Adrenal gland (tissue), 12 donors: ENCODE measurements around the gene BRD1. TPM values are rescaled to one million over a fixed set of nuclear protein-coding genes. Genes with fewer than 3 reads are reported as not detected.
A peak's percentile ranks its signal among the peaks of the same experiment; 100 is the strongest.

Experiments
- DNase-seq, 7 donors: peaks; one replicate each; pipeline ENCODE4 v3.0.0-alpha.2; 2019 to 2020
- H3K27ac ChIP-seq, 5 donors: fragments of 200-600 bp; sonication (generic) in 4 of 5; 1 replicate in 3 of 5; 2 replicates in 2 of 5; pipeline versions ENCODE4 v1.5.1 to v1.8.0; 2016 to 2020; ENCODE audit warnings: mild to moderate bottlenecking in 1 of 5
- H3K27me3 ChIP-seq: fragments of 200-600 bp; 2 replicates; pipeline ENCODE4 v1.8.0; 2021
- H3K36me3 ChIP-seq, 2 donors: fragments of 200-600 bp; replicated peaks in 1 of 2; 1 replicate in 1 of 2; 2 replicates in 1 of 2; pipeline versions ENCODE4 v1.5.1 to v1.8.0; 2018 to 2022
- H3K4me1 ChIP-seq, 2 donors: fragments of 200-600 bp; replicated peaks in 1 of 2; 1 replicate in 1 of 2; 2 replicates in 1 of 2; pipeline versions ENCODE4 v1.5.1 to v1.8.0; 2018 to 2021
- H3K4me3 ChIP-seq, 4 donors: fragments of 200-600 bp; sonication (generic) in 3 of 4; one replicate each; pipeline ENCODE4 v1.5.1; 2016 to 2018
- H3K9me3 ChIP-seq, 3 donors: fragments of 200-600 bp; sonication (generic) in 1 of 3; replicated peaks in 1 of 3; 1 replicate in 2 of 3; 2 replicates in 1 of 3; pipeline versions ENCODE4 v1.5.1 to v1.8.0; 2016 to 2021
- POLR2A ChIP-seq, 2 donors: fragments of 450-650 bp; IDR thresholded peaks; one replicate each; pipeline ENCODE4 v1.6.1; 2017; ENCODE audit warnings: antibody characterized with exemption in 2 of 2, mild to moderate bottlenecking in 2 of 2, moderate library complexity in 1 of 2
- WGBS, 4 donors: extraction: QIAGEN DNeasy Blood & Tissue Kit in 2 of 4; methylation state at CpG; one replicate each; pipeline versions ENCODE4 v1.1.5 to v1.1.7; 2013 to 2017; 5-methylcytosine and 5-hydroxymethylcytosine counted together
- intact Hi-C, 2 donors: fragments of 100-400 bp; cut with DNase I; formaldehyde crosslinking; loops; one replicate each; pipeline versions ENCODE4 v1.14.1 to v1.15.0; 2022 to 2023
- polyA plus RNA-seq, 3 donors: library from polyadenylated mRNA; stranded (reverse); fragments of 200-250 nt in 2 of 3; fragments of 350-450 nt in 1 of 3; fragmentation: Illumina TruSeq in 1 of 3; extraction: RNeasy Lipid Tissue Mini Kit (QIAGEN cat#74804) in 1 of 3; gene quantifications; one replicate each; pipeline ENCODE4 v1.2.3, GENCODE V29; 2013 to 2014
- total RNA-seq, 9 donors: library from RNA; depleted of rRNA in 4 of 9; stranded (reverse); fragments of >200 nt in 4 of 9; fragments of 120-200 nt in 1 of 9; fragmentation: NEBNext Ultra II Directional in 1 of 9; extraction: Animal tissue kit (Norgen Biotek cat#: 25700) in 1 of 9; gene quantifications; one replicate each; pipeline versions ENCODE4 v1.1.0 to v1.2.4, GENCODE V29; 2013 to 2023
- TF ChIP-seq, protein P1 (sequence below), 6 experiments: fragments of 450-650 bp in 4 of 6; fragments of 200-600 bp in 2 of 6; sonication (generic) in 1 of 6; IDR thresholded peaks; 1 replicate in 5 of 6; 2 replicates in 1 of 6; pipeline versions ENCODE4 v1.5.1 to v1.8.0; 2016 to 2021; ENCODE audit warnings: antibody characterized with exemption in 6 of 6, mild to moderate bottlenecking in 2 of 6, moderate library complexity in 1 of 6
- donor health status: healthy with polysubstance abuse.
- donor health status: Bipolar disorder and iron deficiency.
- donor health status: DM: yes; HTN: yes; CAD: no.
- donor health status: DM: no; HTN: no; CAD: no.
- donor health status: DM: no; HTN: no; CAD: no.
- donor health status: DM: yes; HTN: yes; CAD: no.

BRD1 gene
- total and polyA plus RNA-seq, 12 donors: 9.4 to 62.4 (median 26.6) TPM

DNA sequence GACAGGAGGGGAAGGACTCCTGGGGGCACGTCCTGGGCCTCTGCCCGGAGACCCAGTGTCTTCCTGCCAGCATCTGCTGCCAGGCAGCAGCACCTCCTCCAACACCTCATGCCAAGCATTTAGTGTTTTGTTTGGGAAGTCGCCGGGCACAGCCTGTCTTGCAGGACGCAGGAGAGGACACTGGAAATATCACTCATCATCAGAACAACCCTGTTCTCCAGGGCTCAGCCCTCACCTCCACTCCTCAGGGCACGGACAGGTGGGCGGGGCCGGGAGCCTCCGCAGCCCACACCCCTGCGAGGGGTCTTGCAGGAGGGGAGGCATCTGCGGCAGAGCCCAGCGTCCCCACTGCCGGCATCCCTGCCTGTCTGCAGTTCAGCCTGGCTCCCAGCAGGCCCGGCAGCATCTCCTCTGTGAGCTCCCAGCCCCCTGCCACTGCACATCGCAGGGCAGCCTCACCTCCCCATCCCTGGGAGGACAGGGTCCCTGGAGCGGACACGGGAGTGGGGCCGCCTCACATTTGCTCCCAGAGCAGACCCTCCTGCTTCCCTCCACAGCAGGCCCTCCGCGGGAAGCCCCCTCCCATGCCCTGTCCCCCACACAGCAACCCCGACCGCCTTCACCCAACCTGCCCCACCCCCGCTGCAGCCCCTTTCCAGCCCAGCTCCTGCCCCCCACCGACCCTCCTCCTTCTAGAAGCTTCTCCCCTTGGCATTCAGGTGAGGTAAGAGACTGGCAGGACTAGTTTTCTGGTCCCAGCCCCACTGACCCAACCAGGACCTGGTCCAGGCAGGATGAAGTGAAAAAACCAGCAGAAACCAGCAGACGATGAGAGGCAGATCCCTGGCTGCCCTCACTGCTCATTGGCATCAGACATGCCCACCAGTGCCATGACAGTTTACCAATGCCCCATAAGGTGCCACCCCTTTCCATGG lies 72.7 kb downstream of the BRD1 start:
- no peaks in the 10 kb centered on the region for H3K4me1 ChIP-seq
- no peak overlapping the region for H3K27ac ChIP-seq
- no peak overlapping the region for H3K4me3 ChIP-seq
- no peaks in the 10 kb centered on the region for H3K36me3 ChIP-seq
- TF ChIP-seq, protein P1, sequence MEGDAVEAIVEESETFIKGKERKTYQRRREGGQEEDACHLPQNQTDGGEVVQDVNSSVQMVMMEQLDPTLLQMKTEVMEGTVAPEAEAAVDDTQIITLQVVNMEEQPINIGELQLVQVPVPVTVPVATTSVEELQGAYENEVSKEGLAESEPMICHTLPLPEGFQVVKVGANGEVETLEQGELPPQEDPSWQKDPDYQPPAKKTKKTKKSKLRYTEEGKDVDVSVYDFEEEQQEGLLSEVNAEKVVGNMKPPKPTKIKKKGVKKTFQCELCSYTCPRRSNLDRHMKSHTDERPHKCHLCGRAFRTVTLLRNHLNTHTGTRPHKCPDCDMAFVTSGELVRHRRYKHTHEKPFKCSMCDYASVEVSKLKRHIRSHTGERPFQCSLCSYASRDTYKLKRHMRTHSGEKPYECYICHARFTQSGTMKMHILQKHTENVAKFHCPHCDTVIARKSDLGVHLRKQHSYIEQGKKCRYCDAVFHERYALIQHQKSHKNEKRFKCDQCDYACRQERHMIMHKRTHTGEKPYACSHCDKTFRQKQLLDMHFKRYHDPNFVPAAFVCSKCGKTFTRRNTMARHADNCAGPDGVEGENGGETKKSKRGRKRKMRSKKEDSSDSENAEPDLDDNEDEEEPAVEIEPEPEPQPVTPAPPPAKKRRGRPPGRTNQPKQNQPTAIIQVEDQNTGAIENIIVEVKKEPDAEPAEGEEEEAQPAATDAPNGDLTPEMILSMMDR (IDR thresholded peaks at IDR 0.05): no peak
- no peak for TF ChIP-seq POLR2A (IDR thresholded peaks at IDR 0.05)
- peak in 1 of 7 donors; percentile 25 for DNase-seq
- H3K9me3 ChIP-seq: no peaks in the 10 kb centered on the region
- WGBS, 4 donors: 67 to 81% (median 75%) methylated on average over 11 to 25 of the region's 25 CpGs
- intact Hi-C loops: no loop called here
- peaks cover 3% of the 10 kb centered on the region for H3K27me3 ChIP-seq

DNA sequence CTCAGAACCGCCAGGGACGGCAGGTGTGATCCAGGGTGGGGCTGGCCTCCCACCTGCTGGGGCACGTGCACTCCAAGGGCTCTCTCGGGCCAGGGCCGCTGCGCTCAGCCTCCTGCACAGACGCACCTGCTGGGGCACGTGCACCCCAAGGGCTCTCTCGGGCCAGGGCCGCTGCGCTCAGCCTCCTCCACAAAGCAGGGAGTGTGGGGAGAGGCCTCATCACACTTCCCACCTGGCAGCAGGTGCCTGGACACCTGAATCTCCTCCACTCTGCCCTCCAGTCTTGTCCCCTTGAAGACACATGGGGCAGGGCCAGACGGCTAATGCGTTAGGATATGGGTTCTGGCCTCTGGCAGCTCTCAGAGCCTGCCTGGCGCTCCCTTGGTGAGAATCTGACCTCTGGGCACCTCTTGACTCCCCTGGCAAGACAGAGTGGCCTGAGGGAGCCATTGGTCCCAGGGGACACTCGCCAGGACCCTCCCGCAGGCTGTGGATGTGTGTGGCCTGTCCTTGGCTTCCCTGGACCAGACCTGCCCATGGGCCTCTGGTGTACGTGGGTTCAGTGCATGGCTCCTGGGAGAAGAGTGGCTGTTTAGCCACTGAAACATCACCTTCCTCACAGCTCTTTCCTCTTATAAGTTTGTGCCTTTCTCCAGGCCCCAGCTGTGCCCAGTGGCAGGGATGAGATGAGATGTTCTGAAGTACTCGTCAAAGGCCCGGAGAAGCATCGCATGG lies 73.5 kb downstream of the BRD1 start:
- no peak overlapping the region for H3K27ac ChIP-seq
- no peaks in the 10 kb centered on the region for H3K36me3 ChIP-seq
- WGBS, 4 donors: 80 to 89% (median 85%) methylated on average over 10 to 20 of the region's 20 CpGs
- H3K4me3 ChIP-seq: no peak overlapping the region
- peak in 1 of 7 donors; percentile 17 for DNase-seq
- intact Hi-C loops: no loop called here
- no peaks in the 10 kb centered on the region for H3K4me1 ChIP-seq
- peaks cover 3% of the 10 kb centered on the region for H3K27me3 ChIP-seq
- H3K9me3 ChIP-seq: no peaks in the 10 kb centered on the region
- no peak for TF ChIP-seq POLR2A (IDR thresholded peaks at IDR 0.05)
- TF ChIP-seq, protein P1 (IDR thresholded peaks at IDR 0.05): no peak

DNA sequence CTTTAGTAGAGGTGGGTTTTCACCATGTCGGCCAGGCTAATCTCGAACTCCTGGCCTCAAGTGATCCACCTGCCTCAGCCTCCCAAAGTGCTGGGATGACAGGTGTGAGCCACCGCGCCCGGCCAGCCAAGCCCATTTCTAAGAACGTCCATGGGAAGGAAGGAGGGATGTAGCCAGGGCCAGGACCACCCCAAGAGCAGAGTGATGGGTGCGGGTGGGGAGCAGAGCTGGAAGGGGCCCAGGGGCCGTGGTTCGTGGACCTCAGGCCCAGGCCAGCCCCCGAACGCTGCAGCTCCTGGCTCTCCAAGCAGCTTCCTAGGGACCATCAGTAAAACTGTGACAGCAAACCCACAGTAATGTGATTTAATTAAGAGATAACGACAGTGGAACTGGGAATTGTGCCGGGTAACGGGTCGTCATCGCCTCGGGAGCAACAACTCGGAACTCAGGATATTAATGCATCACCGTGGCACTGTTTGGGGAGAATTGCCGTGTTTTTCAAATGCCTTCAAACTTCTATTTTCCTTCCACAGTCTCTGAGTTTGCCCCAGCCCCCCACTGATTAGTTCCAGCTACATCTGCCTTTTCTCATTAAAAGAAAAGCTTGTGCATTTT lies 74.3 kb downstream of the BRD1 start:
- 79 to 90% (median 82%) methylated on average over 18 to 20 of the region's 20 CpGs for WGBS, 4 donors
- TF ChIP-seq POLR2A (IDR thresholded peaks at IDR 0.05): no peak
- TF ChIP-seq, protein P1 (IDR thresholded peaks at IDR 0.05): no peak
- Histone ChIP-seq H3K4me3 (no peak overlapping the region), H3K9me3 (no peaks in the 10 kb centered on the region), H3K4me1 (no peaks in the 10 kb centered on the region), H3K36me3 (no peaks in the 10 kb centered on the region), H3K27ac (no peak overlapping the region), H3K27me3 (peaks cover 3% of the 10 kb centered on the region)
- intact Hi-C loops: no loop called here
- peak in 1 of 7 donors; percentile 35 for DNase-seq

DNA sequence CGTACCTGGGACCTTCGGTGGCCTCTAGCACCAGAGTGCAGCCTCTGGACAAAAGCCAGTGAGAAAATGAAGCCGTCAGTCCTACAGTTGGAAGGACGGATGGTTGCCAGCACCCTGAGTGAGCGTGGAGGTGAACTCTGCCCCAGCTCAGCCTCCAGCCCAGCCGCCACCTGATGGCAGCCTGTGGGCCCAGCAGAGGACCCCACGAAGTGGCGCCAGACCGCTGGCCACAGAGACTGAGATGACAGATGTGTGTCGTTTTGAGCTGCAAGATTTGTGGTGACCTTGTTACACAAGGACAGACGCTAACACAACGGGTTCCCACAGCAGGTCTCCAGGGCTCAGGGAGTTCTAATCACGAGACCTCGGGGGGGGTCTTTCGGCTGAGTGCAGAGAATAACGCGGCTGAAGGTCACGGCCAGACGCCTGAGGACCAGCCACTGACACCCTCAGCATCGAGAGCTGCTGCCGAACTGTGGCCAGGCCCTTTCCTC lies 75.0 kb downstream of the BRD1 start:
- peaks cover 3% of the 10 kb centered on the region for H3K27me3 ChIP-seq
- no peaks in the 10 kb centered on the region for H3K4me1 ChIP-seq
- TF ChIP-seq, protein P1 (IDR thresholded peaks at IDR 0.05): no peak
- no peak for TF ChIP-seq POLR2A (IDR thresholded peaks at IDR 0.05)
- DNase-seq: peak in 1 of 7 donors; percentile 35
- no peaks in the 10 kb centered on the region for H3K36me3 ChIP-seq
- H3K9me3 ChIP-seq: no peaks in the 10 kb centered on the region
- 31 to 50% (median 40%) methylated on average over 15 to 21 of the region's 21 CpGs for WGBS, 4 donors
- no peak overlapping the region for H3K27ac ChIP-seq
- intact Hi-C loops: no loop called here
- no peak overlapping the region for H3K4me3 ChIP-seq
